H1 (cell line): ENCODE results near the gene MTX1. TPM values are rescaled to one million over a fixed set of nuclear protein-coding genes. Genes with fewer than 3 reads are reported as not detected.

Experiments used
- CTCF ChIA-PET: fragments of 300-600 bp; sonication (Branson Sonifier 250); formaldehyde crosslinking; loops from one replicate; lab custom pipeline; 2021; ENCODE audit not compliant: partially characterized antibody; lab: Charles Lee
- POLR2A ChIA-PET: fragments of 300-600 bp; sonication (Branson Sonifier 250); formaldehyde crosslinking; loops from one replicate; lab custom pipeline; 2021; ENCODE audit warnings: inconsistent platforms; ENCODE audit not compliant: partially characterized antibody; lab: Charles Lee
- DNase-seq, 2 experiments: peaks; one replicate each; pipeline versions ENCODE4 v3.0.0 to v3.0.0-alpha.2; 2010 to 2022; ENCODE audit warnings: low spot score in 2 of 2, low read depth in 1 of 2, mixed read lengths in 1 of 2
- FAIRE-seq: peaks from 2 replicates; lab custom pipeline; 2011; peaks lifted over from hg19 to GRCh38; lab: Jason Lieb, UNC
- H2AFZ ChIP-seq: 2 replicates; pipeline ENCODE4 v1.8.1; 2012; ENCODE audit warnings: low read length, inconsistent platforms
- H2AK5ac ChIP-seq: 2 replicates; pipeline ENCODE4 v1.6.1; 2013; ENCODE audit warnings: low read depth, low read length
- H2BK120ac ChIP-seq: replicated peaks from 2 replicates; pipeline ENCODE3; 2013; ENCODE audit warnings: low read depth, low read length, inconsistent platforms
- H2BK12ac ChIP-seq: 2 replicates; pipeline ENCODE4 v1.6.1; 2013; ENCODE audit warnings: low read depth, low read length
- H2BK15ac ChIP-seq: 2 replicates; pipeline ENCODE4 v1.6.1; 2013; ENCODE audit warnings: low read length
- H2BK20ac ChIP-seq: 2 replicates; pipeline ENCODE4 v1.6.1; 2013; ENCODE audit warnings: low read length
- H2BK5ac ChIP-seq: 2 replicates; pipeline ENCODE4 v1.6.1; 2013; ENCODE audit warnings: low read depth, low read length
- H3K14ac ChIP-seq: 2 replicates; pipeline ENCODE4 v1.6.1; 2013; ENCODE audit warnings: inconsistent platforms; ENCODE audit not compliant: insufficient read length
- H3K18ac ChIP-seq: 2 replicates; pipeline ENCODE4 v1.6.1; 2013; ENCODE audit warnings: low read length; ENCODE audit errors: extremely low read depth
- H3K23ac ChIP-seq: 2 replicates; pipeline ENCODE4 v1.6.1; 2013; ENCODE audit warnings: inconsistent platforms; ENCODE audit not compliant: insufficient read length
- H3K23me2 ChIP-seq: 2 replicates; pipeline ENCODE4 v1.6.1; 2013; ENCODE audit warnings: low read depth, low read length
- H3K27ac ChIP-seq: 2 replicates; pipeline ENCODE4 v1.6.1; 2011; ENCODE audit warnings: low read depth, low read length, inconsistent platforms
- H3K27me3 ChIP-seq, 4 experiments: replicated peaks in 1 of 4; 1 replicate in 1 of 4; 2 replicates in 3 of 4; pipeline versions ENCODE4 v1.6.1 to v1.8.1; 2011 to 2013; ENCODE audit warnings: low read length in 3 of 4, mild to moderate bottlenecking in 3 of 4, inconsistent platforms in 2 of 4, mixed read lengths in 2 of 4, moderate library complexity in 1 of 4; ENCODE audit not compliant: control insufficient read depth in 3 of 4, insufficient read depth in 3 of 4; ENCODE audit errors: extremely low read depth in 1 of 4
- H3K36me3 ChIP-seq, 4 experiments: 2 replicates each; pipeline versions ENCODE4 v1.6.1 to v1.8.1; 2011 to 2013; ENCODE audit warnings: mild to moderate bottlenecking in 4 of 4, low read length in 3 of 4, moderate library complexity in 2 of 4, control low read depth in 1 of 4, inconsistent platforms in 1 of 4; ENCODE audit not compliant: insufficient read depth in 4 of 4, control insufficient read depth in 2 of 4
- H3K4ac ChIP-seq: replicated peaks from 2 replicates; pipeline ENCODE3; 2013; ENCODE audit warnings: low read length, low read depth, mixed read lengths, inconsistent platforms; ENCODE audit not compliant: insufficient read length
- H3K4me1 ChIP-seq, 4 experiments: replicated peaks in 1 of 4; 1 replicate in 1 of 4; 2 replicates in 3 of 4; pipeline versions ENCODE4 v1.6.1 to v1.8.1; 2011 to 2013; ENCODE audit warnings: low read length in 3 of 4, inconsistent platforms in 2 of 4, mixed read lengths in 1 of 4; ENCODE audit not compliant: insufficient read depth in 4 of 4, control insufficient read depth in 3 of 4
- H3K4me2 ChIP-seq, 2 experiments: 2 replicates each; pipeline versions ENCODE4 v1.6.1 to v1.8.1; 2011 to 2013; ENCODE audit warnings: low read depth in 2 of 2, low read length in 2 of 2, control low read depth in 1 of 2, inconsistent platforms in 1 of 2, mild to moderate bottlenecking in 1 of 2; ENCODE audit not compliant: insufficient read depth in 1 of 2
- H3K4me3 ChIP-seq, 4 experiments: fragments of 200-600, 300-600 bp in 1 of 4; sonication (generic), shearing (Covaris generic), sonication (Bioruptor Twin) in 1 of 4; 2 replicates each; pipeline versions ENCODE4 v1.5.1 to v1.8.1; 2011 to 2016; ENCODE audit warnings: low read length in 4 of 4, low read depth in 3 of 4, control low read depth in 2 of 4, inconsistent platforms in 2 of 4, mild to moderate bottlenecking in 2 of 4, mixed read lengths in 1 of 4, moderate library complexity in 1 of 4; ENCODE audit not compliant: insufficient read depth in 2 of 4; ENCODE audit errors: extremely low read depth in 1 of 4
- H3K56ac ChIP-seq: replicated peaks from 2 replicates; pipeline ENCODE3; 2013; ENCODE audit warnings: low read depth, mild to moderate bottlenecking, mixed read lengths, low read length, inconsistent platforms; ENCODE audit not compliant: insufficient read length
- H3K79me1 ChIP-seq: 2 replicates; pipeline ENCODE4 v1.6.1; 2013; ENCODE audit warnings: low read depth, low read length, control low read depth
- H3K79me2 ChIP-seq, 2 experiments: 2 replicates each; pipeline versions ENCODE4 v1.6.1 to v1.8.1; 2012 to 2013; ENCODE audit warnings: low read length in 2 of 2, mild to moderate bottlenecking in 2 of 2, inconsistent platforms in 1 of 2; ENCODE audit not compliant: insufficient read depth in 2 of 2, control insufficient read depth in 1 of 2
- H3K9ac ChIP-seq, 4 experiments: replicated peaks in 1 of 4; 1 replicate in 1 of 4; 2 replicates in 3 of 4; pipeline versions ENCODE4 v1.6.1 to v1.8.1; 2011 to 2013; ENCODE audit warnings: low read depth in 3 of 4, low read length in 3 of 4, control low read depth in 2 of 4, mild to moderate bottlenecking in 2 of 4, moderate library complexity in 2 of 4, inconsistent platforms in 1 of 4; ENCODE audit errors: extremely low read depth in 1 of 4
- H3K9me3 ChIP-seq, 2 experiments: 2 replicates each; pipeline versions ENCODE4 v1.6.1 to v1.8.1; 2012 to 2013; ENCODE audit warnings: mild to moderate bottlenecking in 2 of 2, moderate library complexity in 2 of 2, control low read depth in 1 of 2, inconsistent platforms in 1 of 2, low read depth in 1 of 2, low read length in 1 of 2, mixed read lengths in 1 of 2; ENCODE audit not compliant: insufficient read depth in 2 of 2
- H4K20me1 ChIP-seq, 2 experiments: replicated peaks in 1 of 2; 2 replicates each; pipeline versions ENCODE3 to v1.8.1; 2011 to 2013; ENCODE audit warnings: inconsistent platforms in 2 of 2, low read length in 2 of 2, mild to moderate bottlenecking in 1 of 2; ENCODE audit not compliant: insufficient read depth in 2 of 2, control insufficient read depth in 1 of 2
- H4K5ac ChIP-seq: 2 replicates; pipeline ENCODE4 v1.6.1; 2013; ENCODE audit warnings: low read length, low read depth, mixed read lengths, inconsistent platforms; ENCODE audit not compliant: insufficient read length
- H4K8ac ChIP-seq: 2 replicates; pipeline ENCODE4 v1.8.0; 2013; ENCODE audit warnings: mild to moderate bottlenecking, moderate library complexity, low read length, inconsistent platforms; ENCODE audit not compliant: insufficient read depth; ENCODE audit errors: extremely low read depth
- H4K91ac ChIP-seq: replicated peaks from 2 replicates; pipeline ENCODE3; 2013; ENCODE audit warnings: low read length, mixed read lengths, inconsistent platforms; ENCODE audit not compliant: insufficient read length
- ASH2L ChIP-seq: fragments of 200-600, 300-600 bp; sonication (generic); IDR thresholded peaks from one replicate; pipeline ENCODE4 v1.7.1; 2017; ENCODE audit warnings: low read length
- BRCA1 ChIP-seq: IDR thresholded peaks from 2 replicates; pipeline ENCODE4 v1.6.1; 2012; ENCODE audit warnings: low read depth, low read length, improper control_type of control experiment
- CBX8 ChIP-seq: fragments of 300-800, 300-1000 bp; sonication (generic); IDR thresholded peaks from 2 replicates; pipeline ENCODE4 v1.7.1; 2016; ENCODE audit warnings: low read depth, low read length, borderline replicate concordance
- JUND ChIP-seq: IDR thresholded peaks from 2 replicates; pipeline ENCODE4 v1.6.1; 2011; ENCODE audit warnings: mild to moderate bottlenecking, improper control_type of control experiment, low read length
- KDM5A ChIP-seq: fragments of 200-600 bp; IDR thresholded peaks from 2 replicates; pipeline ENCODE4 v1.7.1; 2012; ENCODE audit warnings: mild to moderate bottlenecking, low read length, inconsistent platforms, mixed read lengths
- POLR2A ChIP-seq, 2 experiments: IDR thresholded peaks; 1 replicate in 1 of 2; 2 replicates in 1 of 2; pipeline ENCODE4 v1.6.1; 2011; ENCODE audit warnings: low read depth in 2 of 2, low read length in 2 of 2, mild to moderate bottlenecking in 2 of 2; ENCODE audit errors: control extremely low read depth in 1 of 2
- POLR2AphosphoS5 ChIP-seq: IDR thresholded peaks from 2 replicates; pipeline ENCODE4 v1.6.1; 2011; ENCODE audit warnings: low read depth, low read length
- RFX5 ChIP-seq: IDR thresholded peaks from 2 replicates; pipeline ENCODE4 v1.6.1; 2011; ENCODE audit warnings: low read depth, low read length, improper control_type of control experiment, borderline replicate concordance
- RXRA ChIP-seq: IDR thresholded peaks from 2 replicates; pipeline ENCODE4 v1.6.1; 2011; ENCODE audit warnings: low read depth, mild to moderate bottlenecking, low read length, moderate library complexity; ENCODE audit not compliant: insufficient read depth
- SIN3A ChIP-seq, 2 experiments: IDR thresholded peaks in 1 of 2; conservative IDR thresholded peaks in 1 of 2; 2 replicates each; pipeline ENCODE4 v1.6.1; 2011 to 2012; ENCODE audit warnings: low read length in 2 of 2, improper control_type of control experiment in 1 of 2, low read depth in 1 of 2, mild to moderate bottlenecking in 1 of 2
- ZNF274 ChIP-seq: IDR thresholded peaks from 2 replicates; pipeline ENCODE4 v1.7.0; 2012; ENCODE audit warnings: low read length, borderline replicate concordance; ENCODE audit errors: extremely low read depth
- WGBS, 2 experiments: shearing (Covaris generic) in 1 of 2; methylation state at CpG; one replicate each; pipeline versions ENCODE4 v1.1.6 to v1.1.7; 2013 to 2015; ENCODE audit warnings: low lambda C conversion rate in 2 of 2, mixed read lengths in 2 of 2, inconsistent platforms in 1 of 2, low coverage in 1 of 2, missing lambda C conversion rate in 1 of 2; ENCODE audit not compliant: insufficient replicate concordance in 2 of 2, insufficient coverage in 1 of 2, insufficient read length in 1 of 2; ENCODE audit errors: extremely low coverage in 1 of 2, missing lambda C conversion rate in 1 of 2; 5-methylcytosine and 5-hydroxymethylcytosine counted together
- polyA plus RNA-seq, 7 experiments: library from polyadenylated mRNA; depleted of rRNA in 3 of 7; stranded (reverse) in 5 of 7; unstranded in 2 of 7; fragments of >200 nt in 5 of 7; fragments of 200-250 nt in 2 of 7; gene quantifications; 1 replicate in 5 of 7; 2 replicates in 1 of 7; 4 replicates in 1 of 7; pipeline versions ENCODE4 v1.2.1 to v1.2.3, GENCODE V29; 2011 to 2013; ENCODE audit warnings: missing spikeins in 2 of 7, mixed read lengths in 2 of 7
- total RNA-seq: library from RNA; stranded (reverse); fragmentation: NEBNext Ultra II Directional; extraction: Animal tissue kit (Norgen Biotek cat#: 25700); gene quantifications from 2 replicates; pipeline ENCODE4 v1.2.1, GENCODE V29; 2021
- TF ChIP-seq, protein P1 (sequence below), 3 experiments: IDR thresholded peaks; 1 replicate in 2 of 3; 2 replicates in 1 of 3; pipeline versions ENCODE4 v1.5.1 to v1.6.1; 2011; ENCODE audit warnings: low read length in 3 of 3, mild to moderate bottlenecking in 3 of 3, inconsistent platforms in 2 of 3, low read depth in 1 of 3, moderate library complexity in 1 of 3; ENCODE audit not compliant: insufficient read depth in 1 of 3; ENCODE audit errors: control extremely low read depth in 1 of 3

Gene MTX1
- total and polyA plus RNA-seq, 2 of the 8 experiments (the other 6 are each of a cell fraction or from before 2014, with no cell fraction given), result 47.9 to 131 TPM

DNA sequence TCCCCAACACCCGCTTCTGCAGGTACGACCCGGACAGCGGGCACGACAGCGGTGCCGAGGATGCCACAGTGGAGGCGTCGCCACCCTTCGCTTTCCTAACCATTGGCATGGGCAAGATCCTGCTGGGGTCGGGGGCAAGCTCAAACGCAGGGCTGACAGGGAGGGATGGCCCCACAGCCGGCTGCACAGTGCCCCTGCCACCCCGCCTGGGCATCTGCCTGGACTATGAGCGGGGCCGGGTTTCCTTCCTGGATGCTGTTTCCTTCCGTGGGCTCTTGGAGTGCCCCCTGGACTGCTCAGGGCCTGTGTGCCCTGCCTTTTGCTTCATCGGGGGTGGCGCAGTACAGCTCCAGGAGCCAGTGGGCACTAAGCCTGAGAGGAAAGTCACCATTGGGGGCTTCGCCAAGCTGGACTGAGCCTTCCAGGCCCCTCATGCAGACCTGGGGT, 24.7 kb upstream of the MTX1 start:
- Histone ChIP-seq H3K4me3 (no peak overlapping the region), H3K23ac (no peak overlapping the region), H2BK20ac (no peak overlapping the region), H2BK15ac (no peak overlapping the region), H3K79me2 (no peaks in the 10 kb centered on the region), H3K18ac (no peak overlapping the region), H2AFZ (no peak overlapping the region), H2BK12ac (no peak overlapping the region), H3K23me2 (no peaks in the 10 kb centered on the region; the same call in 1 of the 2 replicates), H4K20me1 (peaks cover 0 to 5% of the 10 kb centered on the region in 2 experiments), H3K9me3 (no peaks in the 10 kb centered on the region), H4K91ac (no peak overlapping the region), H2BK5ac (no peak overlapping the region), H2BK120ac (no peak overlapping the region), H2AK5ac (no peak overlapping the region), H3K36me3 (peaks cover under 1 to 28% (median 17%) of the 10 kb centered on the region in 4 experiments; a peak in 7 of 8 replicates), H3K27ac (no peak overlapping the region), H4K8ac (no peak overlapping the region; the same call in 1 of the 2 replicates), H3K9ac (no peak overlapping the region), H3K56ac (no peak overlapping the region), H3K79me1 (no peaks in the 10 kb centered on the region), H3K14ac (no peak overlapping the region), H4K5ac (no peak overlapping the region), H3K27me3 (no peaks in the 10 kb centered on the region), H3K4ac (no peak overlapping the region), H3K4me1 (peaks cover 4 to 20% (median 11%) of the 10 kb centered on the region in 4 experiments), H3K4me2 (no peak overlapping the region)
- ChIA-PET POLR2A (interaction anchor here (5.6 to 20.5 kb wide), 2 partner anchors 10 to 17 kb away, joined by 58 to 512 read pairs; partner anchors contain the start of genes KRTCAP2, MTX1, THBS3 and TRIM46), CTCF (interaction anchor here (0.9 to 6.1 kb wide), 4 partner anchors 9 to 122 kb away, joined by 3 to 38 read pairs (median 8); no protein-coding TSS in a partner anchor)
- 93% methylated on average over 16 of the region's 20 CpGs; no CpG with 5 or more reads in 1 of the 2 experiments for WGBS, 2 experiments
- DNase-seq (no peak), FAIRE-seq (no peak)
- TF ChIP-seq KDM5A, result no peak
- TF ChIP-seq BRCA1, result no peak
- TF ChIP-seq SIN3A (conservative IDR thresholded peaks at IDR 0.05 in 1 of 2, IDR thresholded peaks at IDR 0.05 in 1 of 2; ENCODE audit: low read depth in 1 of 2, low read length in 2 of 2), result no peak
- TF ChIP-seq POLR2A (IDR thresholded peaks at IDR 0.05; ENCODE audit: control extremely low read depth in 1 of 2, low read depth in 2 of 2, low read length in 2 of 2), result no peak
- TF ChIP-seq RFX5, result no peak
- no peak for TF ChIP-seq CBX8
- TF ChIP-seq JUND, result no peak
- TF ChIP-seq RXRA, result no peak
- no peak for TF ChIP-seq ASH2L
- TF ChIP-seq, protein P1, sequence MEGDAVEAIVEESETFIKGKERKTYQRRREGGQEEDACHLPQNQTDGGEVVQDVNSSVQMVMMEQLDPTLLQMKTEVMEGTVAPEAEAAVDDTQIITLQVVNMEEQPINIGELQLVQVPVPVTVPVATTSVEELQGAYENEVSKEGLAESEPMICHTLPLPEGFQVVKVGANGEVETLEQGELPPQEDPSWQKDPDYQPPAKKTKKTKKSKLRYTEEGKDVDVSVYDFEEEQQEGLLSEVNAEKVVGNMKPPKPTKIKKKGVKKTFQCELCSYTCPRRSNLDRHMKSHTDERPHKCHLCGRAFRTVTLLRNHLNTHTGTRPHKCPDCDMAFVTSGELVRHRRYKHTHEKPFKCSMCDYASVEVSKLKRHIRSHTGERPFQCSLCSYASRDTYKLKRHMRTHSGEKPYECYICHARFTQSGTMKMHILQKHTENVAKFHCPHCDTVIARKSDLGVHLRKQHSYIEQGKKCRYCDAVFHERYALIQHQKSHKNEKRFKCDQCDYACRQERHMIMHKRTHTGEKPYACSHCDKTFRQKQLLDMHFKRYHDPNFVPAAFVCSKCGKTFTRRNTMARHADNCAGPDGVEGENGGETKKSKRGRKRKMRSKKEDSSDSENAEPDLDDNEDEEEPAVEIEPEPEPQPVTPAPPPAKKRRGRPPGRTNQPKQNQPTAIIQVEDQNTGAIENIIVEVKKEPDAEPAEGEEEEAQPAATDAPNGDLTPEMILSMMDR (IDR thresholded peaks at IDR 0.05; ENCODE audit: control extremely low read depth in 1 of 3, insufficient read depth in 1 of 3, low read depth in 1 of 3, low read length in 3 of 3), result no peak
- no peak for TF ChIP-seq ZNF274
- TF ChIP-seq POLR2AphosphoS5, result no peak
